A549 (cell line): ENCODE results near the gene OGDHL.

Experiments used
- CTCF ChIP-seq: fragments of >200 bp; sonication (Bioruptor Twin); formaldehyde crosslinking; IDR thresholded peaks from 3 replicates; pipeline ENCODE4 v1.5.1; 2016
- EHMT2 ChIP-seq: fragments of 200-600 bp; sonication (generic); IDR thresholded peaks from 2 replicates; pipeline ENCODE4 v1.6.1; 2016; ENCODE audit warnings: antibody characterized with exemption, low read depth, mild to moderate bottlenecking, moderate library complexity
- EP300 ChIP-seq, 2 experiments: fragments of >200 bp; sonication (Bioruptor Twin); formaldehyde crosslinking; IDR thresholded peaks; 2 replicates in 1 of 2; 3 replicates in 1 of 2; pipeline ENCODE4 v1.6.1; 2016 to 2017
- MYC ChIP-seq: IDR thresholded peaks from 2 replicates; pipeline ENCODE4 v1.6.1; 2012; ENCODE audit warnings: mild to moderate bottlenecking, inconsistent platforms, low read length, improper control_type of control experiment, borderline replicate concordance
- POLR2A ChIP-seq: IDR thresholded peaks from 2 replicates; pipeline ENCODE4 v1.6.1; 2012; ENCODE audit warnings: mild to moderate bottlenecking, low read length
- TF ChIP-seq, protein P1 (sequence below): fragments of 200-600 bp; sonication (generic); IDR thresholded peaks from 2 replicates; pipeline ENCODE4 v1.6.1; 2016; ENCODE audit warnings: antibody characterized with exemption, mild to moderate bottlenecking, moderate library complexity
- TF ChIP-seq, protein P2 (sequence below): fragments of 150-350 bp; IDR thresholded peaks from 2 replicates; pipeline ENCODE4 v1.6.1; 2014; ENCODE audit warnings: low read depth, mild to moderate bottlenecking, low read length

DNA sequence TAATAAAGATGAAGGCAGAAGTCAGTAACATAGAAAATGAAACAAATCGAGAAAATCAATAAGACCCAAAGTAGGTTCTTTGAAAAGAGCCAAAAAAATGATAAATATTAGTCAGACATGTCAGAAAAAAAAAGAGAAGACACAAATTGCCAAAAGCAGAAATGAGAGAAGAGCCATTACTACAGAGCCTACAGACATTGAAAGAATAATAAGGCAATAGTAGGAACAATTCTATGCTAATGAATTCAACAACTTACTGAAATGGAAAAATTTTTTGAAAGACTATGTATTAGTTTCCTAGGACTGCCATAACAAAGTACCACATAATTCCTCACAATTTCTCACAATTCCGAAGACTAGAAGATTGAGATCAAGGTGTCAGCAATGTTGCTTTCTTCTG lies 35.5 kb downstream of the OGDHL start:
- TF ChIP-seq, protein P1, sequence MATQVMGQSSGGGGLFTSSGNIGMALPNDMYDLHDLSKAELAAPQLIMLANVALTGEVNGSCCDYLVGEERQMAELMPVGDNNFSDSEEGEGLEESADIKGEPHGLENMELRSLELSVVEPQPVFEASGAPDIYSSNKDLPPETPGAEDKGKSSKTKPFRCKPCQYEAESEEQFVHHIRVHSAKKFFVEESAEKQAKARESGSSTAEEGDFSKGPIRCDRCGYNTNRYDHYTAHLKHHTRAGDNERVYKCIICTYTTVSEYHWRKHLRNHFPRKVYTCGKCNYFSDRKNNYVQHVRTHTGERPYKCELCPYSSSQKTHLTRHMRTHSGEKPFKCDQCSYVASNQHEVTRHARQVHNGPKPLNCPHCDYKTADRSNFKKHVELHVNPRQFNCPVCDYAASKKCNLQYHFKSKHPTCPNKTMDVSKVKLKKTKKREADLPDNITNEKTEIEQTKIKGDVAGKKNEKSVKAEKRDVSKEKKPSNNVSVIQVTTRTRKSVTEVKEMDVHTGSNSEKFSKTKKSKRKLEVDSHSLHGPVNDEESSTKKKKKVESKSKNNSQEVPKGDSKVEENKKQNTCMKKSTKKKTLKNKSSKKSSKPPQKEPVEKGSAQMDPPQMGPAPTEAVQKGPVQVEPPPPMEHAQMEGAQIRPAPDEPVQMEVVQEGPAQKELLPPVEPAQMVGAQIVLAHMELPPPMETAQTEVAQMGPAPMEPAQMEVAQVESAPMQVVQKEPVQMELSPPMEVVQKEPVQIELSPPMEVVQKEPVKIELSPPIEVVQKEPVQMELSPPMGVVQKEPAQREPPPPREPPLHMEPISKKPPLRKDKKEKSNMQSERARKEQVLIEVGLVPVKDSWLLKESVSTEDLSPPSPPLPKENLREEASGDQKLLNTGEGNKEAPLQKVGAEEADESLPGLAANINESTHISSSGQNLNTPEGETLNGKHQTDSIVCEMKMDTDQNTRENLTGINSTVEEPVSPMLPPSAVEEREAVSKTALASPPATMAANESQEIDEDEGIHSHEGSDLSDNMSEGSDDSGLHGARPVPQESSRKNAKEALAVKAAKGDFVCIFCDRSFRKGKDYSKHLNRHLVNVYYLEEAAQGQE: no peak
- TF ChIP-seq CTCF (no peak), EP300 (IDR thresholded peaks at IDR 0.05) (no peak), MYC (no peak), POLR2A (no peak), EHMT2 (no peak)
- TF ChIP-seq, protein P2, sequence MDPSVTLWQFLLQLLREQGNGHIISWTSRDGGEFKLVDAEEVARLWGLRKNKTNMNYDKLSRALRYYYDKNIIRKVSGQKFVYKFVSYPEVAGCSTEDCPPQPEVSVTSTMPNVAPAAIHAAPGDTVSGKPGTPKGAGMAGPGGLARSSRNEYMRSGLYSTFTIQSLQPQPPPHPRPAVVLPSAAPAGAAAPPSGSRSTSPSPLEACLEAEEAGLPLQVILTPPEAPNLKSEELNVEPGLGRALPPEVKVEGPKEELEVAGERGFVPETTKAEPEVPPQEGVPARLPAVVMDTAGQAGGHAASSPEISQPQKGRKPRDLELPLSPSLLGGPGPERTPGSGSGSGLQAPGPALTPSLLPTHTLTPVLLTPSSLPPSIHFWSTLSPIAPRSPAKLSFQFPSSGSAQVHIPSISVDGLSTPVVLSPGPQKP: no peak
